H1 (cell line): ENCODE data around the gene ADPRHL1. TPM values are rescaled to one million over a fixed set of nuclear protein-coding genes. Genes with fewer than 3 reads are reported as not detected.

Experiments
- CTCF ChIA-PET: fragments of 300-600 bp; sonication (Branson Sonifier 250); formaldehyde crosslinking; loops from one replicate; lab custom pipeline; 2021; ENCODE audit not compliant: partially characterized antibody; lab: Charles Lee
- POLR2A ChIA-PET: fragments of 300-600 bp; sonication (Branson Sonifier 250); formaldehyde crosslinking; loops from one replicate; lab custom pipeline; 2021; ENCODE audit warnings: inconsistent platforms; ENCODE audit not compliant: partially characterized antibody; lab: Charles Lee
- DNase-seq, 2 experiments: peaks; one replicate each; pipeline versions ENCODE4 v3.0.0 to v3.0.0-alpha.2; 2010 to 2022; ENCODE audit warnings: low spot score in 2 of 2, low read depth in 1 of 2, mixed read lengths in 1 of 2
- FAIRE-seq: peaks from 2 replicates; lab custom pipeline; 2011; peaks lifted over from hg19 to GRCh38; lab: Jason Lieb, UNC
- H2AFZ ChIP-seq: 2 replicates; pipeline ENCODE4 v1.8.1; 2012; ENCODE audit warnings: low read length, inconsistent platforms
- H2AK5ac ChIP-seq: 2 replicates; pipeline ENCODE4 v1.6.1; 2013; ENCODE audit warnings: low read depth, low read length
- H2BK120ac ChIP-seq: replicated peaks from 2 replicates; pipeline ENCODE3; 2013; ENCODE audit warnings: low read depth, low read length, inconsistent platforms
- H2BK12ac ChIP-seq: 2 replicates; pipeline ENCODE4 v1.6.1; 2013; ENCODE audit warnings: low read depth, low read length
- H2BK15ac ChIP-seq: 2 replicates; pipeline ENCODE4 v1.6.1; 2013; ENCODE audit warnings: low read length
- H2BK20ac ChIP-seq: 2 replicates; pipeline ENCODE4 v1.6.1; 2013; ENCODE audit warnings: low read length
- H2BK5ac ChIP-seq: 2 replicates; pipeline ENCODE4 v1.6.1; 2013; ENCODE audit warnings: low read depth, low read length
- H3K14ac ChIP-seq: 2 replicates; pipeline ENCODE4 v1.6.1; 2013; ENCODE audit warnings: inconsistent platforms; ENCODE audit not compliant: insufficient read length
- H3K18ac ChIP-seq: 2 replicates; pipeline ENCODE4 v1.6.1; 2013; ENCODE audit warnings: low read length; ENCODE audit errors: extremely low read depth
- H3K23ac ChIP-seq: 2 replicates; pipeline ENCODE4 v1.6.1; 2013; ENCODE audit warnings: inconsistent platforms; ENCODE audit not compliant: insufficient read length
- H3K23me2 ChIP-seq: 2 replicates; pipeline ENCODE4 v1.6.1; 2013; ENCODE audit warnings: low read depth, low read length
- H3K27ac ChIP-seq: 2 replicates; pipeline ENCODE4 v1.6.1; 2011; ENCODE audit warnings: low read depth, low read length, inconsistent platforms
- H3K27me3 ChIP-seq, 4 experiments: replicated peaks in 1 of 4; 1 replicate in 1 of 4; 2 replicates in 3 of 4; pipeline versions ENCODE4 v1.6.1 to v1.8.1; 2011 to 2013; ENCODE audit warnings: low read length in 3 of 4, mild to moderate bottlenecking in 3 of 4, inconsistent platforms in 2 of 4, mixed read lengths in 2 of 4, moderate library complexity in 1 of 4; ENCODE audit not compliant: control insufficient read depth in 3 of 4, insufficient read depth in 3 of 4; ENCODE audit errors: extremely low read depth in 1 of 4
- H3K36me3 ChIP-seq, 4 experiments: 2 replicates each; pipeline versions ENCODE4 v1.6.1 to v1.8.1; 2011 to 2013; ENCODE audit warnings: mild to moderate bottlenecking in 4 of 4, low read length in 3 of 4, moderate library complexity in 2 of 4, control low read depth in 1 of 4, inconsistent platforms in 1 of 4; ENCODE audit not compliant: insufficient read depth in 4 of 4, control insufficient read depth in 2 of 4
- H3K4ac ChIP-seq: replicated peaks from 2 replicates; pipeline ENCODE3; 2013; ENCODE audit warnings: low read length, low read depth, mixed read lengths, inconsistent platforms; ENCODE audit not compliant: insufficient read length
- H3K4me1 ChIP-seq, 4 experiments: replicated peaks in 1 of 4; 1 replicate in 1 of 4; 2 replicates in 3 of 4; pipeline versions ENCODE4 v1.6.1 to v1.8.1; 2011 to 2013; ENCODE audit warnings: low read length in 3 of 4, inconsistent platforms in 2 of 4, mixed read lengths in 1 of 4; ENCODE audit not compliant: insufficient read depth in 4 of 4, control insufficient read depth in 3 of 4
- H3K4me2 ChIP-seq, 2 experiments: 2 replicates each; pipeline versions ENCODE4 v1.6.1 to v1.8.1; 2011 to 2013; ENCODE audit warnings: low read depth in 2 of 2, low read length in 2 of 2, control low read depth in 1 of 2, inconsistent platforms in 1 of 2, mild to moderate bottlenecking in 1 of 2; ENCODE audit not compliant: insufficient read depth in 1 of 2
- H3K4me3 ChIP-seq, 4 experiments: fragments of 200-600, 300-600 bp in 1 of 4; sonication (generic), shearing (Covaris generic), sonication (Bioruptor Twin) in 1 of 4; 2 replicates each; pipeline versions ENCODE4 v1.5.1 to v1.8.1; 2011 to 2016; ENCODE audit warnings: low read length in 4 of 4, low read depth in 3 of 4, control low read depth in 2 of 4, inconsistent platforms in 2 of 4, mild to moderate bottlenecking in 2 of 4, mixed read lengths in 1 of 4, moderate library complexity in 1 of 4; ENCODE audit not compliant: insufficient read depth in 2 of 4; ENCODE audit errors: extremely low read depth in 1 of 4
- H3K56ac ChIP-seq: replicated peaks from 2 replicates; pipeline ENCODE3; 2013; ENCODE audit warnings: low read depth, mild to moderate bottlenecking, mixed read lengths, low read length, inconsistent platforms; ENCODE audit not compliant: insufficient read length
- H3K79me1 ChIP-seq: 2 replicates; pipeline ENCODE4 v1.6.1; 2013; ENCODE audit warnings: low read depth, low read length, control low read depth
- H3K79me2 ChIP-seq, 2 experiments: 2 replicates each; pipeline versions ENCODE4 v1.6.1 to v1.8.1; 2012 to 2013; ENCODE audit warnings: low read length in 2 of 2, mild to moderate bottlenecking in 2 of 2, inconsistent platforms in 1 of 2; ENCODE audit not compliant: insufficient read depth in 2 of 2, control insufficient read depth in 1 of 2
- H3K9ac ChIP-seq, 4 experiments: replicated peaks in 1 of 4; 1 replicate in 1 of 4; 2 replicates in 3 of 4; pipeline versions ENCODE4 v1.6.1 to v1.8.1; 2011 to 2013; ENCODE audit warnings: low read depth in 3 of 4, low read length in 3 of 4, control low read depth in 2 of 4, mild to moderate bottlenecking in 2 of 4, moderate library complexity in 2 of 4, inconsistent platforms in 1 of 4; ENCODE audit errors: extremely low read depth in 1 of 4
- H3K9me3 ChIP-seq, 2 experiments: 2 replicates each; pipeline versions ENCODE4 v1.6.1 to v1.8.1; 2012 to 2013; ENCODE audit warnings: mild to moderate bottlenecking in 2 of 2, moderate library complexity in 2 of 2, control low read depth in 1 of 2, inconsistent platforms in 1 of 2, low read depth in 1 of 2, low read length in 1 of 2, mixed read lengths in 1 of 2; ENCODE audit not compliant: insufficient read depth in 2 of 2
- H4K20me1 ChIP-seq, 2 experiments: replicated peaks in 1 of 2; 2 replicates each; pipeline versions ENCODE3 to v1.8.1; 2011 to 2013; ENCODE audit warnings: inconsistent platforms in 2 of 2, low read length in 2 of 2, mild to moderate bottlenecking in 1 of 2; ENCODE audit not compliant: insufficient read depth in 2 of 2, control insufficient read depth in 1 of 2
- H4K5ac ChIP-seq: 2 replicates; pipeline ENCODE4 v1.6.1; 2013; ENCODE audit warnings: low read length, low read depth, mixed read lengths, inconsistent platforms; ENCODE audit not compliant: insufficient read length
- H4K8ac ChIP-seq: 2 replicates; pipeline ENCODE4 v1.8.0; 2013; ENCODE audit warnings: mild to moderate bottlenecking, moderate library complexity, low read length, inconsistent platforms; ENCODE audit not compliant: insufficient read depth; ENCODE audit errors: extremely low read depth
- H4K91ac ChIP-seq: replicated peaks from 2 replicates; pipeline ENCODE3; 2013; ENCODE audit warnings: low read length, mixed read lengths, inconsistent platforms; ENCODE audit not compliant: insufficient read length
- CBX5 ChIP-seq: fragments of 300-800, 300-1000 bp; sonication (generic); IDR thresholded peaks from 2 replicates; pipeline ENCODE4 v1.7.1; 2016; ENCODE audit warnings: antibody characterized with exemption, low read length, low read depth
- CHD2 ChIP-seq: IDR thresholded peaks from 2 replicates; pipeline ENCODE4 v1.6.1; 2012; ENCODE audit warnings: low read length, improper control_type of control experiment
- CREB1 ChIP-seq: IDR thresholded peaks from 2 replicates; pipeline ENCODE4 v1.6.1; 2012; ENCODE audit warnings: inconsistent platforms
- CTCF ChIP-seq, 3 experiments: IDR thresholded peaks; 1 replicate in 2 of 3; 2 replicates in 1 of 3; pipeline versions ENCODE4 v1.5.1 to v1.6.1; 2011; ENCODE audit warnings: low read length in 3 of 3, mild to moderate bottlenecking in 3 of 3, inconsistent platforms in 2 of 3, low read depth in 1 of 3, moderate library complexity in 1 of 3; ENCODE audit not compliant: insufficient read depth in 1 of 3; ENCODE audit errors: control extremely low read depth in 1 of 3
- JUND ChIP-seq: IDR thresholded peaks from 2 replicates; pipeline ENCODE4 v1.6.1; 2011; ENCODE audit warnings: mild to moderate bottlenecking, improper control_type of control experiment, low read length
- KDM1A ChIP-seq: fragments of 200-600, 300-600 bp; sonication (generic); IDR thresholded peaks from 2 replicates; pipeline ENCODE4 v1.7.1; 2016; ENCODE audit warnings: mild to moderate bottlenecking, low read length, borderline replicate concordance
- MAX ChIP-seq: IDR thresholded peaks from 2 replicates; pipeline ENCODE4 v1.6.1; 2012; ENCODE audit warnings: inconsistent platforms
- POLR2A ChIP-seq, 2 experiments: IDR thresholded peaks; 1 replicate in 1 of 2; 2 replicates in 1 of 2; pipeline ENCODE4 v1.6.1; 2011; ENCODE audit warnings: low read depth in 2 of 2, low read length in 2 of 2, mild to moderate bottlenecking in 2 of 2; ENCODE audit errors: control extremely low read depth in 1 of 2
- RNF2 ChIP-seq: fragments of 200-900, 300-1000 bp; sonication (generic); IDR thresholded peaks from 2 replicates; pipeline ENCODE4 v1.7.1; 2016; ENCODE audit warnings: borderline replicate concordance, low read depth, mild to moderate bottlenecking, antibody characterized with exemption, low read length; ENCODE audit not compliant: poor library complexity, severe bottlenecking; ENCODE audit errors: missing control alignments
- SP1 ChIP-seq: IDR thresholded peaks from 2 replicates; pipeline ENCODE4 v1.6.1; 2011; ENCODE audit warnings: low read depth, low read length
- YY1 ChIP-seq: IDR thresholded peaks from 2 replicates; pipeline ENCODE4 v1.6.1; 2011; ENCODE audit warnings: low read depth, mild to moderate bottlenecking, low read length
- WGBS, 2 experiments: shearing (Covaris generic) in 1 of 2; methylation state at CpG; one replicate each; pipeline versions ENCODE4 v1.1.6 to v1.1.7; 2013 to 2015; ENCODE audit warnings: low lambda C conversion rate in 2 of 2, mixed read lengths in 2 of 2, inconsistent platforms in 1 of 2, low coverage in 1 of 2, missing lambda C conversion rate in 1 of 2; ENCODE audit not compliant: insufficient replicate concordance in 2 of 2, insufficient coverage in 1 of 2, insufficient read length in 1 of 2; ENCODE audit errors: extremely low coverage in 1 of 2, missing lambda C conversion rate in 1 of 2; 5-methylcytosine and 5-hydroxymethylcytosine counted together
- polyA plus RNA-seq, 7 experiments: library from polyadenylated mRNA; depleted of rRNA in 3 of 7; stranded (reverse) in 5 of 7; unstranded in 2 of 7; fragments of >200 nt in 5 of 7; fragments of 200-250 nt in 2 of 7; gene quantifications; 1 replicate in 5 of 7; 2 replicates in 1 of 7; 4 replicates in 1 of 7; pipeline versions ENCODE4 v1.2.1 to v1.2.3, GENCODE V29; 2011 to 2013; ENCODE audit warnings: missing spikeins in 2 of 7, mixed read lengths in 2 of 7
- total RNA-seq: library from RNA; stranded (reverse); fragmentation: NEBNext Ultra II Directional; extraction: Animal tissue kit (Norgen Biotek cat#: 25700); gene quantifications from 2 replicates; pipeline ENCODE4 v1.2.1, GENCODE V29; 2021

ADPRHL1 gene
- total and polyA plus RNA-seq, 2 of the 8 experiments (the other 6 are each of a cell fraction or from before 2014, with no cell fraction given): 0.74 to 1.7 TPM

DNA sequence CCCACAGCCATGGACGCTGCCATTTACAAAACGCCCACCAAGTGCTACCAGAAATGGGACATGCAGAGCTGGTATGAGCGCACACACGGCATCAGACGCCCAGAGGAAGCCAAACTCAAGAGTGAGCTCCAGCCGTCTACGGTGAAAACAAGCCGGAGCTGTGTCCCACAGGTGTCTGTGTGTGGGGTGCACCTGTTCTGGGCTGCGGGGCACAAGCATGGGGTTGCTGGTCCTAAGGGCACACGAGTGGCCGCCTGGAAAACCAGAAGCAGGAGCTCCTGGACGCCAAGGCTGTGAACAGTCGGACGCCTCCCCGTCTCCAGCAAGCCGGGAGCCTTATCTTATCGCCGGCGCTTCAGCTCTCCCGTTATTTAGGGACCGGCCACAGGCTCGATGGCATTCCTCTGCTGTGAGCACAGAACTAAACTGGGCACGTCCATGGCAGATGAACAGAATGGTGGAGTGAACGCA is 1.3 kb downstream of the ADPRHL1 start:
- H2BK120ac ChIP-seq: no peak overlapping the region
- H4K20me1 ChIP-seq: peaks cover 2 to 14% of the 10 kb centered on the region in 2 experiments
- FAIRE-seq (no peak), DNase-seq (no peak)
- H3K4me3 ChIP-seq: no peak overlapping the region
- H3K27ac ChIP-seq: no peak overlapping the region
- no peak overlapping the region for H3K56ac ChIP-seq
- no peak overlapping the region for H2BK5ac ChIP-seq
- ChIA-PET POLR2A (interaction anchor here (0.9 to 1.8 kb wide), 4 partner anchors 32 to 127 kb away, joined by 3 to 8 read pairs (median 4); no protein-coding TSS in a partner anchor), CTCF (interaction anchor here (0.6 to 4.0 kb wide), 54 partner anchors 8 to 294 kb away, joined by 3 to 20 read pairs (median 4); partner anchors contain the start of genes GRTP1 and PROZ)
- no peak overlapping the region for H4K91ac ChIP-seq
- no peak overlapping the region for H2AFZ ChIP-seq
- H4K5ac ChIP-seq: no peak overlapping the region
- no peaks in the 10 kb centered on the region for H3K27me3 ChIP-seq
- no peak overlapping the region for H4K8ac ChIP-seq
- H3K4me2 ChIP-seq: no peak overlapping the region
- H3K9me3 ChIP-seq: peaks cover 0 to 2% of the 10 kb centered on the region in 2 experiments; a peak in 1 of 4 replicates
- H3K36me3 ChIP-seq: peaks cover 6 to 14% (median 10%) of the 10 kb centered on the region in 4 experiments
- no peak overlapping the region for H3K4ac ChIP-seq
- no peaks in the 10 kb centered on the region for H3K23me2 ChIP-seq
- H2BK20ac ChIP-seq: no peak overlapping the region
- H2AK5ac ChIP-seq: no peak overlapping the region
- peaks cover 2% of the 10 kb centered on the region; the same call in 1 of the 2 replicates for H3K79me1 ChIP-seq
- no peak overlapping the region for H3K23ac ChIP-seq
- no peak overlapping the region for H3K18ac ChIP-seq
- H3K79me2 ChIP-seq: no peaks in the 10 kb centered on the region
- no peak overlapping the region for H2BK15ac ChIP-seq
- no peak overlapping the region for H3K9ac ChIP-seq
- peaks cover 0 to 5% (median 0%) of the 10 kb centered on the region in 4 experiments; a peak in 2 of 7 replicates for H3K4me1 ChIP-seq
- H2BK12ac ChIP-seq: no peak overlapping the region
- no peak overlapping the region for H3K14ac ChIP-seq
- WGBS, 2 experiments: 92% methylated on average over 24 of the region's 24 CpGs; no CpG with 5 or more reads in 1 of the 2 experiments
- TF ChIP-seq YY1 (no peak), RNF2 (no peak), CHD2 (no peak), CREB1 (no peak), POLR2A (IDR thresholded peaks at IDR 0.05; ENCODE audit: control extremely low read depth in 1 of 2, low read depth in 2 of 2, low read length in 2 of 2) (no peak), MAX (no peak), CBX5 (no peak), CTCF (IDR thresholded peaks at IDR 0.05; ENCODE audit: control extremely low read depth in 1 of 3, insufficient read depth in 1 of 3, low read depth in 1 of 3, low read length in 3 of 3) (no peak), SP1 (no peak), JUND (no peak), KDM1A (no peak)
